ENCODE results near the gene FREM2.

GRCh38 chr13:38687246-38688229 lies 661 bp downstream of the FREM2 start:
- TF ChIP-seq, protein P1, sequence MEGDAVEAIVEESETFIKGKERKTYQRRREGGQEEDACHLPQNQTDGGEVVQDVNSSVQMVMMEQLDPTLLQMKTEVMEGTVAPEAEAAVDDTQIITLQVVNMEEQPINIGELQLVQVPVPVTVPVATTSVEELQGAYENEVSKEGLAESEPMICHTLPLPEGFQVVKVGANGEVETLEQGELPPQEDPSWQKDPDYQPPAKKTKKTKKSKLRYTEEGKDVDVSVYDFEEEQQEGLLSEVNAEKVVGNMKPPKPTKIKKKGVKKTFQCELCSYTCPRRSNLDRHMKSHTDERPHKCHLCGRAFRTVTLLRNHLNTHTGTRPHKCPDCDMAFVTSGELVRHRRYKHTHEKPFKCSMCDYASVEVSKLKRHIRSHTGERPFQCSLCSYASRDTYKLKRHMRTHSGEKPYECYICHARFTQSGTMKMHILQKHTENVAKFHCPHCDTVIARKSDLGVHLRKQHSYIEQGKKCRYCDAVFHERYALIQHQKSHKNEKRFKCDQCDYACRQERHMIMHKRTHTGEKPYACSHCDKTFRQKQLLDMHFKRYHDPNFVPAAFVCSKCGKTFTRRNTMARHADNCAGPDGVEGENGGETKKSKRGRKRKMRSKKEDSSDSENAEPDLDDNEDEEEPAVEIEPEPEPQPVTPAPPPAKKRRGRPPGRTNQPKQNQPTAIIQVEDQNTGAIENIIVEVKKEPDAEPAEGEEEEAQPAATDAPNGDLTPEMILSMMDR (IDR thresholded peaks at IDR 0.05 in 2 of 3, conservative IDR thresholded peaks at IDR 0.05 in 1 of 3; ENCODE audit: insufficient read depth in 2 of 3, low read depth in 1 of 3, low read length in 3 of 3) = no peak
- TF ChIP-seq BMI1 (IDR thresholded peaks at IDR 0.05; ENCODE audit: low read length) = no peak
- TF ChIP-seq SETDB1 (IDR thresholded peaks at IDR 0.05; ENCODE audit: low read length) = no peak
- TF ChIP-seq SRSF3 (IDR thresholded peaks at IDR 0.05; ENCODE audit: insufficient read depth, low read length) = no peak
- TF ChIP-seq ZNF274 (IDR thresholded peaks at IDR 0.05; ENCODE audit: borderline replicate concordance, low read depth, low read length) = no peak
- TF ChIP-seq HDAC6 (IDR thresholded peaks at IDR 0.05; ENCODE audit: low read depth, low read length) = no peak
